ENCODE data around the gene TYR.
"Not testable (repeated sequence)": the region's sequence is repeated elsewhere in the genome, so short reads cannot be mapped to it uniquely, and the experiment has no call there.

TYR gene

DNA sequence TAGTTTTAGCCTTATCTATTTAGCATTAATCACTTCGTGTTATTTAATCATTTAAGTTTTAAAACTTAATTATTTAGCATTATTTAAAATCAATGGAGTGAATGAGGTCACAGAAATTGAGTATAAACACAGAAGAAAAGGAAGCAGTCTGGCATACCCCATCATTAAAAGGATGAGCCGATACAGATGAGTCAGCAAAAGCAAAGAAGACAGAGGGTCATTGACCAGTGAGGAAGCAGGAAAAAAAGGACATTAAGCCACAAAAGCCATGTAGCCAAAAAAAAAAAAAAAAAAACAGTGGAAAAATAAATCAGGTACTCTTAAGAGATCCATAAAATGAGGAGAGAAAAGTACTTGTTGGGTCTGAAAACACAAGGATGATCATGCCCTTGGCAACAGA, 71.5 kb downstream of the TYR start:
- Histone ChIP-seq H3K27me3 (ENCODE audit: control insufficient read depth in 5 of 5, insufficient read depth in 4 of 5, low read length in 5 of 5) (no peaks in the 10 kb centered on the region), H3K9me3 (ENCODE audit: control insufficient read depth in 5 of 5, low read length in 5 of 5) (no peaks in the 10 kb centered on the region), H3K4me1 (ENCODE audit: control insufficient read depth in 5 of 5, insufficient read depth in 5 of 5, low read length in 5 of 5) (no peaks in the 10 kb centered on the region), H3K27ac (ENCODE audit: low read depth, low read length) (no peak overlapping the region), H3K36me3 (ENCODE audit: control insufficient read depth in 5 of 5, insufficient read depth in 5 of 5, low read length in 5 of 5) (no peaks in the 10 kb centered on the region), H3K4me3 (ENCODE audit: low read depth in 1 of 5, low read length in 5 of 5) (no peak overlapping the region), H3K9ac (ENCODE audit: low read length in 5 of 5) (no peak overlapping the region)

DNA sequence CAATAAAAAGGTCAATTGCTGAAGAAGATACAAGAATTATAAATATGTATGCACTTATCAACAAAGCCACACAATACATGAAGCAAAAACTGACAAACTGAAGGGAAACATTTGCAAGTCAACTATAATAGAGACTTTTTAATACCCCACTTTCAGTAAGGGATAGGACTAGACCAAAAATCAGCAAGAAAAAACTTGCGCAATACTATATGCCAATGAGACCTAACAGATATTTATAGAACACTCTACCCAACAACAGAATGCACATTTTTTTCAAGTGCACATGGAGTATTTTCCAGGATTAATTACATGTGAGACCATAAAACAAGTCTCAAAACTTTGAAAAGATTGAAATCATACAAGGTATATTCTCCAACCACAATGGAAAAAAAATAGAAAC, 83.8 kb downstream of the TYR start:
- H3K36me3 ChIP-seq (ENCODE audit: control insufficient read depth in 5 of 5, insufficient read depth in 5 of 5, low read length in 5 of 5); H3K27ac ChIP-seq (ENCODE audit: low read depth, low read length); H3K9ac ChIP-seq (ENCODE audit: low read length in 5 of 5); H3K4me3 ChIP-seq (ENCODE audit: low read depth in 1 of 5, low read length in 5 of 5); H3K4me1 ChIP-seq (ENCODE audit: control insufficient read depth in 5 of 5, insufficient read depth in 5 of 5, low read length in 5 of 5); H3K27me3 ChIP-seq (ENCODE audit: control insufficient read depth in 5 of 5, insufficient read depth in 4 of 5, low read length in 5 of 5); H3K9me3 ChIP-seq (ENCODE audit: control insufficient read depth in 5 of 5, low read length in 5 of 5): not testable (repeated sequence)

DNA sequence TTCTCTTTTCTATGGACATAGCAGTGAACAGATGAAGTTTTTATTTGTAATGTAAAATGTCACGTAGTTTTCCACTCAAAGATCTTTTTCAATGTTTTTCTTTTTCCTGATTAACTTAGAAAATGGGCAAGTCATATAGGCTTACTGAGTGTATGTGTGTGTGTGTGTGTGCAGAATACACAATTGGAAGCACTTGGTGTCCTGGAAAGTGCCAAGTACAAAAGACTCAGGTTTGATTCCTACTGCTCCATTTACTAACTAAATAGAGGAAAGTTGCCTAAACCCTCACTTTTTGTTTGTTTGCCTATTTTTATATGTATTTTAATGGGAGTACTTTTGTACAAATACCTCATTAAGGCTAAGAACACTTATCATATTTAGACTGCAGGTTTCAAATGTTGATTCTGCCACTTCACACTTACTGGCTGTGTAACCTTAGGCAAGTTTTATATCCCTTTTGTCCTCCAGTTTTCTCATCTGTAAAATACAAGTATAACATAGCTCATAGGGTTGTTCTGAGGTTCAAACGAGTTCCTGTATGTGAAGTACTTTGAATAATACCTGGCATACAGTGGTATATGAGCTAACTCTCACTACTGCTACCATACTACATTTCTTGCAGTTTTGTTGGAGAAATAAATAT, 90.1 kb downstream of the TYR start:
- Histone ChIP-seq H3K4me1 (ENCODE audit: control insufficient read depth in 5 of 5, insufficient read depth in 5 of 5, low read length in 5 of 5) (no peaks in the 10 kb centered on the region), H3K27me3 (ENCODE audit: control insufficient read depth in 5 of 5, insufficient read depth in 4 of 5, low read length in 5 of 5) (no peaks in the 10 kb centered on the region), H3K36me3 (ENCODE audit: control insufficient read depth in 5 of 5, insufficient read depth in 5 of 5, low read length in 5 of 5) (no peaks in the 10 kb centered on the region), H3K9ac (ENCODE audit: low read length in 5 of 5) (no peak overlapping the region), H3K9me3 (ENCODE audit: control insufficient read depth in 5 of 5, low read length in 5 of 5) (no peaks in the 10 kb centered on the region), H3K4me3 (ENCODE audit: low read depth in 1 of 5, low read length in 5 of 5) (no peak overlapping the region), H3K27ac (ENCODE audit: low read depth, low read length) (no peak overlapping the region)

DNA sequence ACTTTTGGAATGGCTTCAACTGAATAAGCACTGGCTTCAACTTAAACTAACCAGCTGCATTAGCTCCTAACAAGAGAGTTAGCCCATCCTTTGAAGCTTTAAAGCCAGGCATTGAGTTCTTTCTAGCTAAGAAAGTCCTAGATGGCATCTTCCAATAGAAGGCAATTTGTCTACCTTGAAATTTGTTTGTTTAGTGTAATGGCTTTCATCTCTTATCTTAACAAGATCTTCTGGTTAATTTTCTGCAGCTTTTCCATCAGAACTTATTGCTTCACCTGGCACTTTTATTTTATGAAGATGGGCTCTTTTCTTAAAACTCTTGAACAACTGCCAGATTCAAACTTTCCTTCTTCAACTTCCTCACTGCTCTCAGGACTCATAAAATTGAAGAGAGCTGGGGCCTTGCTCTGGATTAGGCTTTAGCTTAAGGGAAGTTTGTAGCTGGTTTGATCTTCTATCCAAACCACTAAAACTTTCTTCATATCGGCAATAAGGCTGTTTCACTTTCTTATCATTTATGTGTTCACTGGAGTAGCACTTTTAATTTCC, 94.9 kb downstream of the TYR start:
- not testable (repeated sequence) for H3K9ac ChIP-seq (ENCODE audit: low read length in 5 of 5); H3K36me3 ChIP-seq (ENCODE audit: control insufficient read depth in 5 of 5, insufficient read depth in 5 of 5, low read length in 5 of 5); H3K4me1 ChIP-seq (ENCODE audit: control insufficient read depth in 5 of 5, insufficient read depth in 5 of 5, low read length in 5 of 5); H3K27me3 ChIP-seq (ENCODE audit: control insufficient read depth in 5 of 5, insufficient read depth in 4 of 5, low read length in 5 of 5); H3K9me3 ChIP-seq (ENCODE audit: control insufficient read depth in 5 of 5, low read length in 5 of 5); H3K27ac ChIP-seq (ENCODE audit: low read depth, low read length); H3K4me3 ChIP-seq (ENCODE audit: low read depth in 1 of 5, low read length in 5 of 5)

DNA sequence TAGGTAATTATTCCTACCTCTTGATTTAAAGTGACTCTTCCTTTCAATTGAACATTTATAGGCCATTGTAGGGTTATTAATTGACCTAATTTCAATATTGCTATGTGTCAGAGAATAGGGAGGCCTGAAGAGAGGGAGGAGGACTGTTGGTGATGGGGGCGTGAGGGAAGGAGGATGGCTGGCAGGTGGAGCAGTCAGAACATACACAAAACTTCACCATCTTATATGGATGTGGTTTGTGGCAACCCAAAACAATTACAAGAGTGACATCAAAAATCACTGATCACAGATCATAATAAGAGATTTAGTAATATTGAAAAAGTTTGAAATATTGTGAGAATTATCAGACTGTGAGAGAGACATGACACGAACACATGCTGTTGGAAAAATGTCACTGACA, 95.5 kb downstream of the TYR start:
- not testable (repeated sequence) for H3K27ac ChIP-seq (ENCODE audit: low read depth, low read length); H3K4me1 ChIP-seq (ENCODE audit: control insufficient read depth in 5 of 5, insufficient read depth in 5 of 5, low read length in 5 of 5); H3K36me3 ChIP-seq (ENCODE audit: control insufficient read depth in 5 of 5, insufficient read depth in 5 of 5, low read length in 5 of 5); H3K9me3 ChIP-seq (ENCODE audit: control insufficient read depth in 5 of 5, low read length in 5 of 5); H3K9ac ChIP-seq (ENCODE audit: low read length in 5 of 5); H3K27me3 ChIP-seq (ENCODE audit: control insufficient read depth in 5 of 5, insufficient read depth in 4 of 5, low read length in 5 of 5); H3K4me3 ChIP-seq (ENCODE audit: low read depth in 1 of 5, low read length in 5 of 5)

DNA sequence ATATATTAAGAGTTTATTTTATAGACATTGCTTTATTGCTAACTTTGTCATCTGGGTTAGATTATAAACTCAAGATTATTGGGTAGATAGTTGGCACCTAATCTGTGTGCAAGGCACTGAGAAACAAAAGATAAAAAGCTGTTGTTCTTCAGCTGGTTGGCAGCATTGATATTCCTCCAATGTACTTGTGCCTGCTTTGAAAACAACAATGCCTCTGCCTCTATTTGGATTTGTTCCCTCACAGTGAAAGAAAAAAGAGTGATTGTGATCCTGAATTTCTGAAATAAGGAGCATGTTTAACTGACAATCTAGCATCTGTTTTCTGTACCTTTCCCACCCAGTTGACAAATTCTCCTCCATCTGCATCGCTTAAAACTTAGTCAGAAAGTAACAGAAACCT, 98.3 kb downstream of the TYR start:
- no peaks in the 10 kb centered on the region for H3K27me3 ChIP-seq (ENCODE audit: control insufficient read depth in 5 of 5, insufficient read depth in 4 of 5, low read length in 5 of 5)
- no peaks in the 10 kb centered on the region for H3K36me3 ChIP-seq (ENCODE audit: control insufficient read depth in 5 of 5, insufficient read depth in 5 of 5, low read length in 5 of 5)
- no peaks in the 10 kb centered on the region for H3K4me1 ChIP-seq (ENCODE audit: control insufficient read depth in 5 of 5, insufficient read depth in 5 of 5, low read length in 5 of 5)
- no peak overlapping the region for H3K4me3 ChIP-seq (ENCODE audit: low read depth in 1 of 5, low read length in 5 of 5)
- H3K9me3 ChIP-seq (ENCODE audit: control insufficient read depth in 5 of 5, low read length in 5 of 5) = no peaks in the 10 kb centered on the region
- H3K27ac ChIP-seq (ENCODE audit: low read depth, low read length) = no peak overlapping the region
- H3K9ac ChIP-seq (ENCODE audit: low read length in 5 of 5) = no peak overlapping the region

DNA sequence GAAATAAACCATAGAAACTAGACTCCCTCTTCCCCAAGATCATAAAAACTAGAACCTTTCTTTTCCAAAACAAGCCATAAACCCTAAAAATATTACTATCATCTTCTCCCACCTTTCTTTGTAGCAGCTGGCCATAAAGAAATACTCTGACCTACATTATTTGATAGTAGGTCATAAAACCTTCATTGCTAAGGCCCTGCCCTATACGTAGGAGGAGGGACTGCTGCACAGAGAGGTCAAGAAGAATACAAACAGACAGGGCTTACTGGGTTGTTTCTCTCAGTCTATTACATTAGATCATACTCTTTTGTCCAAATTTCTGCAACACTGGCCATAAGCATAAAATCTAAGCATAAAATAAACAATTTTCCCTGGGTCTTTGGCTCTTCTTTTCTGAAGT, 101.5 kb downstream of the TYR start:
- H3K36me3 ChIP-seq (ENCODE audit: control insufficient read depth in 5 of 5, insufficient read depth in 5 of 5, low read length in 5 of 5) = no peaks in the 10 kb centered on the region
- H3K9me3 ChIP-seq (ENCODE audit: control insufficient read depth in 5 of 5, low read length in 5 of 5) = no peaks in the 10 kb centered on the region
- H3K9ac ChIP-seq (ENCODE audit: low read length in 5 of 5) = no peak overlapping the region
- H3K4me1 ChIP-seq (ENCODE audit: control insufficient read depth in 5 of 5, insufficient read depth in 5 of 5, low read length in 5 of 5) = no peaks in the 10 kb centered on the region
- H3K27me3 ChIP-seq (ENCODE audit: control insufficient read depth in 5 of 5, insufficient read depth in 4 of 5, low read length in 5 of 5) = no peaks in the 10 kb centered on the region
- no peak overlapping the region for H3K27ac ChIP-seq (ENCODE audit: low read depth, low read length)
- H3K4me3 ChIP-seq (ENCODE audit: low read depth in 1 of 5, low read length in 5 of 5) = no peak overlapping the region

DNA sequence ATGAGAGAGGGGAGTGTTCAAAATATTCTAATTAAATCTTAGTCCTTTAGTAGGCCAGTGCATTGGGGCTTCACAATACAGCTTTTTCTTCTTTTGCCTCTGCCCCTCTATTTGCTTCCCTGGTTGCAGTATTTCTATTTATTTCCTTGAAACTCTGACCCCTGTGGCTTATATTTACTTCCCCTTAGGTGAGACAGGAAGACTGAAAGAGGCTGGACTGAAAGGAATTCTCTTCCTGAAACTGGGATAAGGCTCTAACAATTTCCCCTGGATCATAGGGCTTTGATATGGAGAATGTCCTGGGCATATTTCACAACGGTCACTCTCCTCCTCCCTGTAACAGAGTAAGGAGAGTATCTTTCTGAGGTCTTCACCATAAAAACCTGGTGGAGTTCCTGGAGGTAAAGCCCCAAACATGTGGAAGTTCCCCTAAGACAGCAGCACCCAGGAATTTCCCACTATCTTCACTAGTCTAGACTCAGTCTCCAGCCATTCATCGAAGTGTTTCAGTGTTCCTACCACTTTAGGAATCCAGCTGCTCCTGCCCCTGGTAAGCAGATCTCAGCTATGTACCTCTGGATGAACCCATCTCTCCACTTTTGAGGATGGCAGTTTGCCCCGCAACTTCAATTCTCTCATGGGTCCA, 103.5 kb downstream of the TYR start:
- not testable (repeated sequence) for H3K4me1 ChIP-seq (ENCODE audit: control insufficient read depth in 5 of 5, insufficient read depth in 5 of 5, low read length in 5 of 5); H3K9me3 ChIP-seq (ENCODE audit: control insufficient read depth in 5 of 5, low read length in 5 of 5); H3K36me3 ChIP-seq (ENCODE audit: control insufficient read depth in 5 of 5, insufficient read depth in 5 of 5, low read length in 5 of 5); H3K27ac ChIP-seq (ENCODE audit: low read depth, low read length); H3K9ac ChIP-seq (ENCODE audit: low read length in 5 of 5); H3K4me3 ChIP-seq (ENCODE audit: low read depth in 1 of 5, low read length in 5 of 5); H3K27me3 ChIP-seq (ENCODE audit: control insufficient read depth in 5 of 5, insufficient read depth in 4 of 5, low read length in 5 of 5)

DNA sequence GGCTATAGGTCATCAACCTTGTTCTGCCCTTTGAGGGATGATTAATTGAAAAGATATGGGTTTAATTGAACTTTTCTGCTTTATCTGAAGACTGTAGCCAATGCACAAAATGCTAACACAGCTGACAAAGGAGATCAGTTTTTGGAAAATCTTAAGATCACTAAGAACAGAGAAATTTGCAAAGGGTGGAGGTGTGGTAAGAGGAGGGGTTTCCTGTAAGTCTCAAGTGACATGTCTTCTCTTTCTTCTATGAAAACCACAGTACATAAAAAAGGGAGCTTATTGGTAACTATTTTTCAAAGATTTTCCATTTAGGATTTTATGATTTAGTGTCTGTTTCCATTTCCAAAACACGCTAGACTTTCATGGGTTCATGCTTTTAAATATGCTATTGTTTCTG, 108.9 kb downstream of the TYR start:
- not testable (repeated sequence) for H3K4me3 ChIP-seq (ENCODE audit: low read depth in 1 of 5, low read length in 5 of 5); H3K36me3 ChIP-seq (ENCODE audit: control insufficient read depth in 5 of 5, insufficient read depth in 5 of 5, low read length in 5 of 5); H3K9ac ChIP-seq (ENCODE audit: low read length in 5 of 5); H3K27ac ChIP-seq (ENCODE audit: low read depth, low read length); H3K9me3 ChIP-seq (ENCODE audit: control insufficient read depth in 5 of 5, low read length in 5 of 5); H3K27me3 ChIP-seq (ENCODE audit: control insufficient read depth in 5 of 5, insufficient read depth in 4 of 5, low read length in 5 of 5); H3K4me1 ChIP-seq (ENCODE audit: control insufficient read depth in 5 of 5, insufficient read depth in 5 of 5, low read length in 5 of 5)

DNA sequence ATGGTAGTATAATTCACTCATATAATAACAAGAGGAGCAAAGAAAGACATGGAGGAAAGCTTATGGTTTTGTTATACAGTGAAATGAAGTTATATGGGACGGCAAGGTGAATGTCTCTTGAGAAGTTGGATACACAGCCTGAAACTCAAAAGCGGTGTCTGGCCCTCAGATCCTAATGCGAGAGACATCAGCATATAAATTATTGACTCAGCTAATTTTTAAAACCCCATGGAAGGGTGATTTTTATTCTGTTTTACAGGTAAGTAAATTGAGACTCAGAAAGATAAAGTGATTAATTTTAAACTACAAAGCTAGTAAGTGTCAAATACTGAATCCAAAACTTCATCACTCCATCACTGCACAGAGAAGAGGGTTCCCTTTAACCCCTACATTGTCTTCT, 110.3 kb downstream of the TYR start:
- not testable (repeated sequence) for H3K27me3 ChIP-seq (ENCODE audit: control insufficient read depth in 5 of 5, insufficient read depth in 4 of 5, low read length in 5 of 5); H3K9me3 ChIP-seq (ENCODE audit: control insufficient read depth in 5 of 5, low read length in 5 of 5); H3K9ac ChIP-seq (ENCODE audit: low read length in 5 of 5); H3K36me3 ChIP-seq (ENCODE audit: control insufficient read depth in 5 of 5, insufficient read depth in 5 of 5, low read length in 5 of 5); H3K4me1 ChIP-seq (ENCODE audit: control insufficient read depth in 5 of 5, insufficient read depth in 5 of 5, low read length in 5 of 5); H3K4me3 ChIP-seq (ENCODE audit: low read depth in 1 of 5, low read length in 5 of 5); H3K27ac ChIP-seq (ENCODE audit: low read depth, low read length)

All from subcutaneous abdominal adipose tissue (tissue), 5 donors.